Astrocyte of the hippocampus (primary cell): ENCODE measurements around the gene SLC10A3.

ENCODE experiments used
- DNase-seq: peaks from one replicate; pipeline ENCODE4 v3.0.0; 2011; ENCODE audit warnings: low read depth, low spot score

The SLC10A3 gene

GRCh38 chrX:154440623-154441357, 49.6 kb downstream of the SLC10A3 start:
- no peak for DNase-seq

DNA sequence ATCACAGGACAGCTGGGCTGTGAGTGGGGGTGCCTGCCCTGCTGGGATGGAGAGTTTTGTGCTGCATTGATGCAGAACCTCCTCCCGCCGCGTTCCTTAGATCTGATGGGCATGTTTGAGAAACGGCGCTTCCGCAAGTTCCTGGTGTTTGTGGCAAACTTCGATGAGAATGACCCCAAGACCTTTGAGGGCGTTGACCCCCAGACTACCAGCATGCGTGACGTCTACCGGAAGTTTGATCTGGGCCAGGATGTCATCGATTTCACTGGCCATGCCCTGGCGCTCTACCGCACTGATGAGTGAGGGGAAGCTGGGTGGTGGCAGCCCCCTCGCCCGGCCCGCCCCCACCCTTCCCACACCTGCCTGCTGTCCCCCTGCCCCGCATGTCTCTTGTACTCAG, 50.6 kb downstream of the SLC10A3 start:
- no peak for DNase-seq

DNA sequence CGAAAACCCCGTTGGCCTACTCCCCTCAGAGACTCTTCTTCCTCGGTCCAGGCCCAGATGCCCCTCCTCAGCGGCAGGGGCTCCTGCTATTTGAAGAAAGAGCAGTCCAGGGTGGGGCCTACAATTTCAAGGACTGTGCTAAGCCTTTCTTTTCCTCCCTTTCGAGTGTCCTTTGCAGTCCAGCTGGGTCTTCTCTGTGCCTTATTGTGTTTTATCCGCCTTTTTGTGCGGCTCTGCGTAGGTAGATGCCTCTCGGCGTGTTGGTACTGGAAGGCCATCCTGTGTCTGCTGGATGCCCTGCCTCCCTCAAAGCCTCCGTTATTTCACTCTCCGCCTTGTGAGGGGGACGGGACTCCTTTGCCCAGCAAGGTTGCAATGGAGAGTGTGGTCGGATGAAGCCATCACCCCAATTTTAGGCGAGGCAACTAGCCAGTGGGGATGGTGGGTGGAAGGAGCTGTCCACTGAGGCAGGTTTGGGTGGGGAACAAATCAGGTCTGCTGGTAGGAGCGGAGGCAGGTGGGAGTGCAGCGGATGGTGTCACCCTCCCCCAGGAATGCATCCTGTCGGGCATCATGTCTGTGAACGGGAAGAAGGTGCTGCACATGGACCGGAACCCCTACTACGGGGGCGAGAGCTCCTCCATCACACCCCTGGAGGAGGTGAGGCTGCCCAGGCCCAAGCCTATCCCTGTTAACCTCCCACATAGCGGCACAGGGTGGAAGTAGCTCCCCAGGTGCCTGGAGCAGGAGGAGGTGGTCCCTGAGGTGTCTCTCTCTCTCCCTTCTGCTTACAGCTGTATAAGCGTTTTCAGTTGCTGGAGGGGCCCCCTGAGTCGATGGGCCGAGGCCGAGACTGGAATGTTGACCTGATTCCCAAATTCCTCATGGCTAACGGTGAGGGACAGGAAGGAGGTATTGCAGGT, 52.2 kb downstream of the SLC10A3 start:
- DNase-seq: peak; percentile 20
